Esophagus muscularis mucosa (tissue), 4 donors: ENCODE measurements around the gene NUBPL.

Experiments
- CTCF ChIP-seq, 3 experiments: fragments of 200-600 bp in 2 of 3; fragments of 450-650 bp in 1 of 3; sonication (generic) in 2 of 3; IDR thresholded peaks; one replicate each; pipeline ENCODE4 v1.5.1; 2017 to 2019; ENCODE audit warnings: antibody characterized with exemption in 3 of 3, mild to moderate bottlenecking in 2 of 3, moderate library complexity in 1 of 3
- EP300 ChIP-seq: sonication (generic); formaldehyde crosslinking; IDR thresholded peaks from one replicate; pipeline ENCODE4 v1.6.1; 2017; ENCODE audit warnings: antibody characterized with exemption
- POLR2A ChIP-seq: fragments of 450-650 bp; IDR thresholded peaks from one replicate; pipeline ENCODE4 v1.6.1; 2017; ENCODE audit warnings: antibody characterized with exemption, moderate library complexity, mild to moderate bottlenecking, low read depth
- POLR2AphosphoS5 ChIP-seq, 2 donors: sonication (generic); formaldehyde crosslinking; IDR thresholded peaks; one replicate each; pipeline ENCODE4 v1.6.1; 2017; ENCODE audit warnings: antibody characterized with exemption in 2 of 2

- TF ChIP-seq CTCF (IDR thresholded peaks at IDR 0.05) = no peak
- no peak for TF ChIP-seq POLR2A
- TF ChIP-seq EP300 = no peak
- TF ChIP-seq POLR2AphosphoS5 (IDR thresholded peaks at IDR 0.05) = no peak
Observed at GRCh38 chr14:31568161-31568560, 7.0 kb downstream of the NUBPL start.
